Measurements from ENCODE around the gene TTK. TPM values are rescaled to one million over a fixed set of nuclear protein-coding genes. Genes with fewer than 3 reads are reported as not detected.

TTK gene
- polyA plus RNA-seq, 3 donors, result not detected

GRCh38 chr6:79985128-79985527 lies 19.3 kb upstream of the TTK start:
- no peaks in the 10 kb centered on the region for H4K20me1 ChIP-seq (ENCODE audit: insufficient read depth, low read length)
- H3K27me3 ChIP-seq (ENCODE audit: control insufficient read depth in 2 of 2, insufficient read depth in 2 of 2, low read length in 2 of 2), result no peaks in the 10 kb centered on the region
- TF ChIP-seq, protein P1, sequence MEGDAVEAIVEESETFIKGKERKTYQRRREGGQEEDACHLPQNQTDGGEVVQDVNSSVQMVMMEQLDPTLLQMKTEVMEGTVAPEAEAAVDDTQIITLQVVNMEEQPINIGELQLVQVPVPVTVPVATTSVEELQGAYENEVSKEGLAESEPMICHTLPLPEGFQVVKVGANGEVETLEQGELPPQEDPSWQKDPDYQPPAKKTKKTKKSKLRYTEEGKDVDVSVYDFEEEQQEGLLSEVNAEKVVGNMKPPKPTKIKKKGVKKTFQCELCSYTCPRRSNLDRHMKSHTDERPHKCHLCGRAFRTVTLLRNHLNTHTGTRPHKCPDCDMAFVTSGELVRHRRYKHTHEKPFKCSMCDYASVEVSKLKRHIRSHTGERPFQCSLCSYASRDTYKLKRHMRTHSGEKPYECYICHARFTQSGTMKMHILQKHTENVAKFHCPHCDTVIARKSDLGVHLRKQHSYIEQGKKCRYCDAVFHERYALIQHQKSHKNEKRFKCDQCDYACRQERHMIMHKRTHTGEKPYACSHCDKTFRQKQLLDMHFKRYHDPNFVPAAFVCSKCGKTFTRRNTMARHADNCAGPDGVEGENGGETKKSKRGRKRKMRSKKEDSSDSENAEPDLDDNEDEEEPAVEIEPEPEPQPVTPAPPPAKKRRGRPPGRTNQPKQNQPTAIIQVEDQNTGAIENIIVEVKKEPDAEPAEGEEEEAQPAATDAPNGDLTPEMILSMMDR (IDR thresholded peaks at IDR 0.05), result no peak
- no peak overlapping the region for H2AFZ ChIP-seq (ENCODE audit: insufficient read depth, low read depth, low read length, poor library complexity, severe bottlenecking)
- H3K4me2 ChIP-seq (replicated peaks; ENCODE audit: extremely low read depth, low read length, poor library complexity, severe bottlenecking), result no peak overlapping the region
- H3K4me1 Mint-ChIP-seq, result no peaks in the 10 kb centered on the region
- no peak overlapping the region for H3K27ac Mint-ChIP-seq
- no peak for DNase-seq
- no peaks in the 10 kb centered on the region for H3K36me3 Mint-ChIP-seq
- no peaks in the 10 kb centered on the region for H3K36me3 ChIP-seq (replicated peaks in 1 of 2; ENCODE audit: control insufficient read depth in 1 of 2, insufficient read depth in 2 of 2, low read length in 2 of 2)
- H3K4me3 ChIP-seq (replicated peaks in 1 of 3; ENCODE audit: low read depth in 2 of 3, low read length in 3 of 3), result no peak overlapping the region
- no peaks in the 10 kb centered on the region for H3K4me1 ChIP-seq (ENCODE audit: control insufficient read depth in 1 of 2, insufficient read depth in 2 of 2, low read length in 2 of 2)
- intact Hi-C loops (cut with micrococcal nuclease), result no loop called here
- H3K9me3 Mint-ChIP-seq, result peaks cover 0 to 2% (median 0%) of the 10 kb centered on the region in 7 donors
- no peak overlapping the region for H3K4me3 Mint-ChIP-seq
- H3K27me3 Mint-ChIP-seq (ENCODE audit: low read depth in 3 of 3), result peaks cover 0 to 3% (median 0%) of the 10 kb centered on the region in 3 donors
- no peaks in the 10 kb centered on the region for H3K79me2 ChIP-seq (ENCODE audit: insufficient read depth, low read length)
- H3K27ac ChIP-seq (ENCODE audit: low read depth in 1 of 2, low read length in 2 of 2), result no peak overlapping the region
- H3K9ac ChIP-seq (ENCODE audit: insufficient read depth, low read length, poor library complexity, severe bottlenecking), result no peak overlapping the region
- no peaks in the 10 kb centered on the region for H3K9me3 ChIP-seq (replicated peaks in 1 of 2; ENCODE audit: control insufficient read depth in 1 of 2, insufficient read depth in 1 of 2, low read length in 2 of 2)

- peaks cover 0 to 10% of the 10 kb centered on the region in 2 donors for H3K4me1 ChIP-seq (ENCODE audit: control insufficient read depth in 1 of 2, insufficient read depth in 2 of 2, low read length in 2 of 2)
These were observed 14.8 kb upstream of the TTK start for GRCh38 chr6:79989641-79990040.

More at GRCh38 chr6:79989641-79990040, 14.8 kb upstream of the TTK start:
- H3K27ac Mint-ChIP-seq, result peak overlapping the region in 1 of 7 donors; percentile 11
- H3K9ac ChIP-seq (ENCODE audit: insufficient read depth, low read length, poor library complexity, severe bottlenecking), result no peak overlapping the region
- no peak overlapping the region for H2AFZ ChIP-seq (ENCODE audit: insufficient read depth, low read depth, low read length, poor library complexity, severe bottlenecking)
- no peaks in the 10 kb centered on the region for H4K20me1 ChIP-seq (ENCODE audit: insufficient read depth, low read length)
- no peaks in the 10 kb centered on the region for H3K79me2 ChIP-seq (ENCODE audit: insufficient read depth, low read length)
- H3K4me2 ChIP-seq (replicated peaks; ENCODE audit: extremely low read depth, low read length, poor library complexity, severe bottlenecking), result no peak overlapping the region
- H3K4me3 Mint-ChIP-seq, result no peak overlapping the region
- DNase-seq, result no peak
- intact Hi-C loops (cut with micrococcal nuclease), result no loop called here
- peaks cover 0 to 7% (median 0%) of the 10 kb centered on the region in 7 donors for H3K9me3 Mint-ChIP-seq
- H3K9me3 ChIP-seq (replicated peaks in 1 of 2; ENCODE audit: control insufficient read depth in 1 of 2, insufficient read depth in 1 of 2, low read length in 2 of 2), result no peaks in the 10 kb centered on the region
- no peaks in the 10 kb centered on the region for H3K27me3 ChIP-seq (ENCODE audit: control insufficient read depth in 2 of 2, insufficient read depth in 2 of 2, low read length in 2 of 2)
- no peaks in the 10 kb centered on the region for H3K27me3 Mint-ChIP-seq (ENCODE audit: low read depth in 3 of 3)
- H3K36me3 Mint-ChIP-seq, result no peaks in the 10 kb centered on the region
- no peak overlapping the region for H3K27ac ChIP-seq (ENCODE audit: low read depth in 1 of 2, low read length in 2 of 2)
- no peak overlapping the region for H3K4me3 ChIP-seq (replicated peaks in 1 of 3; ENCODE audit: low read depth in 2 of 3, low read length in 3 of 3)
- TF ChIP-seq, protein P1 (IDR thresholded peaks at IDR 0.05), result no peak
- no peaks in the 10 kb centered on the region for H3K36me3 ChIP-seq (replicated peaks in 1 of 2; ENCODE audit: control insufficient read depth in 1 of 2, insufficient read depth in 2 of 2, low read length in 2 of 2)
- H3K4me1 Mint-ChIP-seq, result peaks cover 9% of the 10 kb centered on the region
- no CpG with 5 or more reads among the region's 1 CpG for WGBS (ENCODE audit: insufficient coverage)
